Glutamatergic neuron (in vitro differentiated cells): Measurements from ENCODE around the gene ZNF407. TPM values are rescaled to one million over a fixed set of nuclear protein-coding genes. Genes with fewer than 3 reads are reported as not detected.

ENCODE experiments used
- DNase-seq: peaks from one replicate; pipeline ENCODE4 v3.0.0; 2022
- H3K27ac Mint-ChIP-seq: one replicate; pipeline ENCODE4 v1.8.0; 2020; ENCODE audit warnings: mild to moderate bottlenecking, mixed read lengths, inconsistent platforms; ENCODE audit not compliant: unreplicated experiment
- H3K27me3 Mint-ChIP-seq: one replicate; pipeline ENCODE4 v1.8.0; 2020; ENCODE audit warnings: mild to moderate bottlenecking, moderate library complexity, mixed read lengths, inconsistent platforms; ENCODE audit not compliant: unreplicated experiment
- H3K36me3 Mint-ChIP-seq: one replicate; pipeline ENCODE4 v1.8.0; 2020; ENCODE audit warnings: mild to moderate bottlenecking, mixed read lengths, inconsistent platforms; ENCODE audit not compliant: unreplicated experiment
- H3K4me1 Mint-ChIP-seq: one replicate; pipeline ENCODE4 v1.8.0; 2020; ENCODE audit warnings: mild to moderate bottlenecking, low read depth, mixed read lengths, inconsistent platforms; ENCODE audit not compliant: unreplicated experiment
- H3K4me3 Mint-ChIP-seq: one replicate; pipeline ENCODE4 v1.8.0; 2020; ENCODE audit warnings: mild to moderate bottlenecking, mixed read lengths, inconsistent platforms; ENCODE audit not compliant: unreplicated experiment
- H3K9me3 Mint-ChIP-seq: one replicate; pipeline ENCODE4 v1.8.0; 2020; ENCODE audit warnings: mild to moderate bottlenecking, moderate library complexity, mixed read lengths, inconsistent platforms; ENCODE audit not compliant: unreplicated experiment
- total RNA-seq: library from RNA; stranded (reverse); fragmentation: NEBNext Ultra II Directional; extraction: Animal tissue kit (Norgen Biotek cat#: 25700); gene quantifications from one replicate; pipeline ENCODE4 v1.2.1, GENCODE V29; 2021; ENCODE audit not compliant: unreplicated experiment
- TF ChIP-seq, protein P1 (sequence below): fragments of 200-600 bp; sonication (generic); IDR thresholded peaks from one replicate; pipeline ENCODE4 v1.5.0; 2021; ENCODE audit not compliant: partially characterized antibody, unreplicated experiment

ZNF407 gene
- total RNA-seq, 1 donor from 2014 or later, result 15.8 TPM

DNA sequence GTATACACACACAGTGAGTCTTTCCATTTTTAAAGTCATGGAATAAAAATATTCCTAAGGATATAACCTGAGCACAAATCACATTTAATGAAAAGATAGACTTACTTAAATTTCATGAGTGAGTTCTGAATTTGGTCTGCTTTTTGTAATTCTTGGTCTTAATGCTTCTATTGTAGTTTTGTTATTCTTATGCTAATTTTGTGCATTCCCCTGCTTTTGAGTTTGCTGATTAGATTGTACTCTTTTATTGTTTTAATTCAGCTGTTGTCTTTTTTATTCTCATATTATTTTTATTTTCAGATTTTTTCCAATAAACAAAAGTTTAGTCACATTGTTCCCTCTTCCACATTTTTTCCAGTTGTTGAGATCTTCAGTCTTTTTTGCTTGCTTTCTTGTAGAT is 202.4 kb downstream of the ZNF407 start:
- no peak overlapping the region for H3K27ac Mint-ChIP-seq
- TF ChIP-seq, protein P1, sequence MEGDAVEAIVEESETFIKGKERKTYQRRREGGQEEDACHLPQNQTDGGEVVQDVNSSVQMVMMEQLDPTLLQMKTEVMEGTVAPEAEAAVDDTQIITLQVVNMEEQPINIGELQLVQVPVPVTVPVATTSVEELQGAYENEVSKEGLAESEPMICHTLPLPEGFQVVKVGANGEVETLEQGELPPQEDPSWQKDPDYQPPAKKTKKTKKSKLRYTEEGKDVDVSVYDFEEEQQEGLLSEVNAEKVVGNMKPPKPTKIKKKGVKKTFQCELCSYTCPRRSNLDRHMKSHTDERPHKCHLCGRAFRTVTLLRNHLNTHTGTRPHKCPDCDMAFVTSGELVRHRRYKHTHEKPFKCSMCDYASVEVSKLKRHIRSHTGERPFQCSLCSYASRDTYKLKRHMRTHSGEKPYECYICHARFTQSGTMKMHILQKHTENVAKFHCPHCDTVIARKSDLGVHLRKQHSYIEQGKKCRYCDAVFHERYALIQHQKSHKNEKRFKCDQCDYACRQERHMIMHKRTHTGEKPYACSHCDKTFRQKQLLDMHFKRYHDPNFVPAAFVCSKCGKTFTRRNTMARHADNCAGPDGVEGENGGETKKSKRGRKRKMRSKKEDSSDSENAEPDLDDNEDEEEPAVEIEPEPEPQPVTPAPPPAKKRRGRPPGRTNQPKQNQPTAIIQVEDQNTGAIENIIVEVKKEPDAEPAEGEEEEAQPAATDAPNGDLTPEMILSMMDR, result no peak
- H3K27me3 Mint-ChIP-seq, result no peaks in the 10 kb centered on the region
- H3K36me3 Mint-ChIP-seq, result no peaks in the 10 kb centered on the region
- peaks cover 2% of the 10 kb centered on the region for H3K9me3 Mint-ChIP-seq
- H3K4me3 Mint-ChIP-seq, result no peak overlapping the region
- DNase-seq, result no peak
- H3K4me1 Mint-ChIP-seq, result peaks cover 4% of the 10 kb centered on the region

DNA sequence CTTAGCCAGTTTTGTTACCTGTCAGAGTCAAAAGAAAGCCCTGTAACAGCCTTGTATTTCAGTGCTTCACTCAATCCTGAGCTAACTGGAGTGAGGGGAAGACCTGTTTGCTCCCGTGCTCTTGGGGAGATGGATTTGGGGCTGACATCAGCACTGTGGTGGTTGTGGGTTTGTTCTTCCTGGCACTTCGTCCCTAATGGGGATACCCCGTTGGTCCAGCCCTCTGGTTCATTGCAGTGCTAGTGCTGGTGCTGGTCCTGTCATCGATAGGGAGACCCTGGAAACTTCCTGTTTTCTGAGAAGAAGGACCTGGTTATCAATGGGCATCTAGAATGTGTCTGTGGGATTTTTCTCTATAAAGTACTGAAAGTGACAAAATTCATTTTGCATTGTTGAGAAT is 205.4 kb downstream of the ZNF407 start:
- H3K27ac Mint-ChIP-seq, result no peak overlapping the region
- no peaks in the 10 kb centered on the region for H3K4me1 Mint-ChIP-seq
- TF ChIP-seq, protein P1, result no peak
- H3K4me3 Mint-ChIP-seq, result no peak overlapping the region
- H3K36me3 Mint-ChIP-seq, result no peaks in the 10 kb centered on the region
- no peaks in the 10 kb centered on the region for H3K27me3 Mint-ChIP-seq
- H3K9me3 Mint-ChIP-seq, result peaks cover 2% of the 10 kb centered on the region
- DNase-seq, result no peak

GRCh38 chr18:74803769-74804168 is 206.1 kb downstream of the ZNF407 start:
- DNase-seq, result no peak
- no peaks in the 10 kb centered on the region for H3K4me1 Mint-ChIP-seq
- H3K4me3 Mint-ChIP-seq, result no peak overlapping the region
- no peaks in the 10 kb centered on the region for H3K36me3 Mint-ChIP-seq
- no peaks in the 10 kb centered on the region for H3K27me3 Mint-ChIP-seq
- peaks cover 2% of the 10 kb centered on the region for H3K9me3 Mint-ChIP-seq
- TF ChIP-seq, protein P1, result no peak
- H3K27ac Mint-ChIP-seq, result no peak overlapping the region

- no peak for DNase-seq
- no peaks in the 10 kb centered on the region for H3K4me1 Mint-ChIP-seq
Measured at GRCh38 chr18:74804677-74805076, 207.0 kb downstream of the ZNF407 start.

DNA sequence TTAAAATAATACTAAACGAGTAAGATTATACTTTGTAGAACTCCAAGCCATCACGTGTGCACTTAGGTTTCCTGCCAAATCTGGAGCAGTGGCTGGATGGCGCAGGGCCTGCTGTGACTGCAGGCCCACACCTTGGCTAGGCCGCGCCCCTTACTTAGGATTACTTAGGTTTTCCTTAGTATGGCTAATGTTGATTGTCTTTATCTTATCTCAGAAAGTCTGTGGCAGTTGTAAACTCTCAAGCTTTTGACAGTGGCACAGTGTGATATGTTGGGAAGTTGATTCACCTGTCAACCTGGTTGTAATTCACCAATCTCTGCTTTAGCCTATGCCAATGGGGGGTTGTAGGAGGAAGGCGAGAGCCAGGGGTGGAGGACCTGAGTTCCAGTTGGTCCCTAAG is 208.4 kb downstream of the ZNF407 start:
- H3K9me3 Mint-ChIP-seq, result peaks cover 2% of the 10 kb centered on the region
- TF ChIP-seq, protein P1, result no peak
- no peak overlapping the region for H3K4me3 Mint-ChIP-seq
- DNase-seq, result no peak
- H3K4me1 Mint-ChIP-seq, result no peaks in the 10 kb centered on the region
- H3K27me3 Mint-ChIP-seq, result no peaks in the 10 kb centered on the region
- no peak overlapping the region for H3K27ac Mint-ChIP-seq
- no peaks in the 10 kb centered on the region for H3K36me3 Mint-ChIP-seq

More at GRCh38 chr18:74804677-74805076, 207.0 kb downstream of the ZNF407 start:
- Mint-ChIP-seq H3K27ac (no peak overlapping the region), H3K27me3 (no peaks in the 10 kb centered on the region), H3K36me3 (no peaks in the 10 kb centered on the region), H3K4me3 (no peak overlapping the region), H3K9me3 (peaks cover 2% of the 10 kb centered on the region)
- TF ChIP-seq, protein P1, result no peak
